ENCODE measurements around the gene RAB30. TPM values are rescaled to one million over a fixed set of nuclear protein-coding genes. Genes with fewer than 3 reads are reported as not detected.

The RAB30 gene
- total RNA-seq, 1 donor from 2014 or later: 24.2 TPM

DNA sequence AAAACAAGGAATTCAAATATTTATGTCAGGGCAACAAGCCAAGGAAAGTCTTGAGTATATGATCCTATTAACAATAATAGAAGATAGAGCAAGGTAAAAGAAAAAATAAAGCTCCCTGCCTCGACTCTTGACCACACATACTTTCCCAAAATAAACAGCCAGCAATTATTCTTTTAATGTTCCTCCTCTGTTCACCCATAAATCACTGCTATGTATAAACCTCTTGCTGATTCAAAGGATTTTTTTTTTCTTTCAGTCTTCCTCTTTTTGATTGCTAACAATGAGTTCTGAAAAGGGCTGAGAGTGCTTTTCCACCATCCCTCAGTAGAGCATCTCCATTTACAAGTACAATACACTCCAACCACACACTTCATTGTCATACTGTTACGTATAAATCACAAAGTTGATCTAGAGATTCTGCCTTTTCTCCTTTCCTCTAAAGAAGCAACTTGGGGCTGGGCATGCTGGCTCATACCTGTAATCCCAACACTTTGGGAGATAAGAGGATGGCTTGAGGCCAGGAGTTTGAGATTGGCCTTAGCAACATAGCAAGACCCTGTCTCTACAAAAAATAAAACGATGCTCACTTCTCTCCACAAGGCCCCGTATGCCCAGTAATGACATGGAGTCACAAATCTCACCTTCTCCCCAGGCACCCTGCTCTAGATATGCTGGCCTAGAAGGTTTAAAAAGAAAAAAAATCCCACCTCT, 24.0 kb downstream of the RAB30 start:
- no peak for ATAC-seq (ENCODE audit: poor library complexity)
- intact Hi-C loops (cut with DNase I): no loop called here
- DNase-seq: no peak

GRCh38 chr11:83046621-83047172, 25.0 kb downstream of the RAB30 start:
- intact Hi-C loops (cut with DNase I): no loop called here
- ATAC-seq (ENCODE audit: poor library complexity): no peak

GRCh38 chr11:83044958-83045712, 26.6 kb downstream of the RAB30 start:
- ATAC-seq (ENCODE audit: poor library complexity): no peak
- intact Hi-C loops (cut with DNase I): no loop called here

More at GRCh38 chr11:83046621-83047172, 25.0 kb downstream of the RAB30 start:
- DNase-seq: no peak

GRCh38 chr11:83042964-83043711, 28.6 kb downstream of the RAB30 start:
- peak; percentile 61 for ATAC-seq (ENCODE audit: poor library complexity)
- intact Hi-C loops (cut with DNase I): no loop called here

More at GRCh38 chr11:83044958-83045712, 26.6 kb downstream of the RAB30 start:
- DNase-seq: no peak

GRCh38 chr11:83041126-83041525, 30.6 kb downstream of the RAB30 start:
- intact Hi-C loops (cut with DNase I): no loop called here
- DNase-seq (no peak), ATAC-seq (ENCODE audit: poor library complexity) (no peak)

More at GRCh38 chr11:83042964-83043711, 28.6 kb downstream of the RAB30 start:
- DNase-seq: no peak

DNA sequence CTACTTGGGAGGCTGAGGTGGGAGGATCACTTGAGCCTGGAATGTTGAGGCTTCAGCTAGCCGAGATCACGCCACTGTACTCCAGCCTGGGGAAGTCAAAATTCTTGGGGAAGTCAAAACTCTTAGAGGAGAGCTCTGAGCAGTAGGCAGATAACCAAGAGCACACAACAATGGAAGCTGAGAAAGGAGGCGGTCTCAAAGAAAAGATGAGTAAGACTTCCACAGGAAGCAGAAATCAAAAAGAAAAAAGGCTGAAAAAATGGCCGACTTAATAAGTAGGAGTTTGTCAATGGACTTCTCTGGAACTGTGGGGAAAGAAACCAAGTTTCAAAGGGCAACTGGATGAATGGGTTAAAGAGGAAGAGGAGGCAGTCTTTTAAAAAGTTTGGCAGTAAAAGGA, 32.1 kb downstream of the RAB30 start:
- DNase-seq: no peak
- intact Hi-C loops (cut with DNase I): no loop called here
- ATAC-seq (ENCODE audit: poor library complexity): no peak

DNA sequence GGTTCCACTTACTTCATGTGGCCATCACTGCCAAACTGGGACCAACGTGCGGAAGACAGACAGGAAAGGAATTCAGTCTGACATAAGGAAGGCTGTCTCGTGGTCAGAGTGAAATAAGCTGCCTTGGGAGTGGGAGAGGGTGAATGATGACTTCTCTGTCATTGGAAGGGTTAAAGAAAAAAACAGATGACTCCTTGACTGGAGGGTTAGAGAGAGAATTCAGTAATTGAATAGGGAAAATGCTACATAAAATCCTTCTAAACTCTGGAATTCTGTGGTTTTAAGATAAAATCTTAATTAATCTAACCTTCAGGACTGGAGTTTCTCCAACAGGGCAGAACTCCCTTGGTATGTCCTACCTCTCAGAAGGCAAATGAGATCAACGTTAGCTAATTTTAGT, 33.8 kb downstream of the RAB30 start:
- intact Hi-C loops (cut with DNase I): no loop called here
- no peak for ATAC-seq (ENCODE audit: poor library complexity)
- DNase-seq: no peak

GRCh38 chr11:83036701-83037100, 35.0 kb downstream of the RAB30 start:
- ATAC-seq (ENCODE audit: poor library complexity) (no peak), DNase-seq (no peak)
- intact Hi-C loops (cut with DNase I): no loop called here

DNA sequence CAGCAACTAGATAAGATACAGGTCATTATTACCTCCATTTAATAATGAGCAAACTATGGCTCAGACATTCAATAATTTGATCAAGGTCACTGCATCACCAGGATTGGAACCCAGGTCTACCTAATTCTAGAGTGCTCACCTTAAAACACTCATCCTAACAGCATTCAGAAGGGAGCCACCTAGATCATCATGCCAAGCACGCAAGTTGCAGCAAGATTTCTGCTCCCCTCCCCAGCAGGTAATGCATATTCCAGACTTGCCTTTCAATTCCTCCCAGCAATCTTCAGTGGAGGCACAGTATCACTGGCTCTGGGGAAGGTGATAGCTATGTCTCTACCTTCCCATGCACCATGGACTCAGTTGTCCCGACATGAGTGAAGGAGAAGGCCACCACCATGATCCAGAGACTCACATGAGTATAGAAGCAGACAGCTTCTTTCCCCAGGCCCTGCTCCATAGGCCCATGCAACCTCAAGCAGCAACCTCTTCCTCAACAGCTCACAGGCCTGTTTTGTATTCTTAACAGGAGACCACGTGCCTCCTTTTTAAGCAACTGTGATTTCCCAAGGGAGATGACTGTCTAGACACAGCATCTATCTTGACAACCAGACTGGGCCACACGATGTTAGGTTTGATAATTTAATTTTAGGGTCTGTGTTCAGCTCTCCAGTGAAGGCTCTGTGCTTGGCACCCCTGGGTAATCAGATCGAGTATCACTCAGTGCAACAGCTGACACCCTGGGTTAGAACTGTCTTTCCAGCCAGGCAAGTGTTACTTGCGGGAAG, 36.4 kb downstream of the RAB30 start:
- ATAC-seq (ENCODE audit: poor library complexity) (peak; percentile 19), DNase-seq (no peak)
- intact Hi-C loops (cut with DNase I): no loop called here

DNA sequence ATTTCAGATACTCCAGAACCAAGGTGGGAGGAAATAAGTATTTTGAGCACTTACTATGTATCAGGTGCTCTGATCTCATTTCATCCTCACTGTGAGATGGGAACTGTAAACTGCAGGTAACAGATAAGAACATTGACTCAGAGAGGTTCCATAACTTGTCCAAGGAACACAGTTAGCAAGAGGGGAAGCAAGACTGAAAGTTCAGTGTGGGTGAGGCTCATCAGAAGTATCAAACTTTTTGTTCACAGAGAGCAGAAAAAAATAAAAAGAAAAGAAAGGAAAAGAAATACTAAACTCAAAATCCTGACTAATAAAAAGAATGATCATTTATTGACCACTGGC, 37.1 kb downstream of the RAB30 start:
- DNase-seq: no peak
- intact Hi-C loops (cut with DNase I): no loop called here
- peak; percentile 1 for ATAC-seq (ENCODE audit: poor library complexity)

GRCh38 chr11:83033972-83034672, 37.6 kb downstream of the RAB30 start:
- peak; percentile 55 for DNase-seq
- intact Hi-C loops (cut with DNase I): no loop called here
- peak; percentile 92 for ATAC-seq (ENCODE audit: poor library complexity)

DNA sequence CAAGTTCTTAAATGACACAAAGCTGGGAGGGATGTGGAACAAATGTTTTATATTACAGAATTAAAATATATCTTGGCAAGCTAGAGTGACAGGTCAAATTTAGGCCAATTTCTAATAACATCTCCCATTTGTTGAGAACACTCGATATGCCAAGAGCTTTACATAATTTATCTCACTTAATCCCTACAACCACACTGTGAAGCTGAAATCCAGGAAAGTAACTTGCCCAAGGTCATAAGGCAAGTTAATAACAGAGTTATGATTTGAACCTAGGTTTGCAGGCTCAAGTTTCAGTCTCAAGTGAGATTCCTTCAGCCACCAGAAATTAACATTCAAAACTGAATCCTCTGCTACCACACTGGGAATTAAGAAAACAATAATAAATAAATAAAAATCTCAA, 38.3 kb downstream of the RAB30 start:
- intact Hi-C loops (cut with DNase I): no loop called here
- ATAC-seq (ENCODE audit: poor library complexity) (peak; percentile 42), DNase-seq (no peak)

- ATAC-seq (ENCODE audit: poor library complexity) (no peak), DNase-seq (no peak)
- intact Hi-C loops (cut with DNase I): no loop called here
These were observed 40.6 kb downstream of the RAB30 start for GRCh38 chr11:83031127-83031526.

- intact Hi-C loops (cut with DNase I): no loop called here
- no peak for ATAC-seq (ENCODE audit: poor library complexity)
- no peak for DNase-seq
These were observed 43.9 kb downstream of the RAB30 start for GRCh38 chr11:83027794-83028193.

DNA sequence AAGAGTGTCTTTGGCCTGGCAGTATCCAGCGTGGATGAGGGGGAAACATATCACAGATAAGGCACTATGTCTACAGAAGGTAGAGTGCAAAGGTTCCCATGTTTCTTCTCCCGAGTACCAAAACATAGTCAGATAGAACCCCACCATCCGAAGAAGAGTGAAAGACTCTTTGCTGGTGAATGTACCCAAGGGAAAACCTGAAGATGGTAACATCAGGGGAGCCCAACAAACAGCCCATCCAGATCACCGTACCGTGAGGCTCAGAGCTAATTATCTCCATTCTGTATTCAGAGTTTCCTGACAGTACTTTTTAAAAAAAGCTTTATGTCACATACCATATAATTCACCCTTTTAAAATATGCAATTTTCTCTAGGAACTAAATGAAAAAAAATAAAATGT, 44.4 kb downstream of the RAB30 start:
- no peak for ATAC-seq (ENCODE audit: poor library complexity)

DNA sequence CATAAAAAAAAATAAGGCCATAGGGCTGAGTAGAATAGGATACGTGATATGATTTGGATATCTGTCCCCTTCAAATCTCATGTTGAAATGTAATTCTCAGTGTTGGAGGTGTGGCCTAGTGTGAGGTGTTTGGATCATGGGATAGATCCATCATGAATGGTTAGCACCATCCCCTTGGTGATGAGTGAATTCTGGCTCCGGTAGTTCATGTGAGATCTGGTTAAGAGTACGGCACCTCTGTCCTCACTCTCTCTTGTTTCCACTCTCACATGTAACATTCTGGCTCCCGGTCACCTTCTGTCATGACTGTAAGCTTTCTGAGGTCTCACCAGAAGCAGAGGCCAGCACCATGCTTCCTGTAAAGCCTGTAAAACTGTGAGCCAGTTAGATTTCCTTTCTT, 45.5 kb downstream of the RAB30 start:
- DNase-seq (no peak), ATAC-seq (ENCODE audit: poor library complexity) (peak; percentile 35)
- intact Hi-C loops (cut with DNase I): no loop called here

More for the DNA sequence above, 44.4 kb downstream of the RAB30 start:
- intact Hi-C loops (cut with DNase I): no loop called here
- no peak for DNase-seq

- ATAC-seq (ENCODE audit: poor library complexity) (peak; percentile 30), DNase-seq (no peak)
- intact Hi-C loops (cut with DNase I): no loop called here
These were observed 46.4 kb downstream of the RAB30 start for GRCh38 chr11:83025267-83025704.

DNA sequence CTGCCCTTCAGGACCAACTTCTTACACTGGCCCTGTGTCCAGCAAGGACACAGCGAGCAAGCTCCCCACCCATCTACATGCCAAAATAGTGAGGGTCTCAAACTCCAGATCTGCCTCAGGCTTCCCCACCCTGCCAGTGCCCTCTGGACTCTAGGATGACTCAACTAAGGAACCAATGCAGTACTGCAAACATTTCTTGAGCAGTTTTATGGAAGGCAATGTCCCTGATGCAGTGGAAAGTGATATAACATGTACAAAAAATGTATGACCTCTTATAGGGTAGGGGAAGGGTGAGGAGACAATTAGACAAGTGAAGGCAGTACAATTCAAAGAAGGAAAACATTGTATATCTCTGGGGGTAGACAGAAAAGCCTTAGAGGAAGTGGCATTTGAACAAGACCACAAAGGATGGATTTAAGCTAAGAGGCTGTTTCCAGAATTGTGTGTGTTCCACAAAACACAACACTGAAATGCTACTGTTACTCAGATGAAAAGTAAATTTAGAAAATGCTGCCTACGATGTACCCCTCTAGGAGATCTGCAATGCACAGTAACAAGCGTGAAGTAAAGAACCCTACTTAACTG, 47.3 kb downstream of the RAB30 start:
- DNase-seq (no peak), ATAC-seq (ENCODE audit: poor library complexity) (no peak)
- intact Hi-C loops (cut with DNase I): no loop called here
